DMS153 (cell line): Measurements from ENCODE around the gene AMDHD2.
"Not testable (repeated sequence)": the region's sequence is repeated elsewhere in the genome, so short reads cannot be mapped to it uniquely, and the experiment has no call there.

ENCODE experiments used
- DNase-seq: peaks from one replicate; lab custom pipeline; 2025; lab: John Stamatoyannopoulos, UW

Gene AMDHD2, protein sequence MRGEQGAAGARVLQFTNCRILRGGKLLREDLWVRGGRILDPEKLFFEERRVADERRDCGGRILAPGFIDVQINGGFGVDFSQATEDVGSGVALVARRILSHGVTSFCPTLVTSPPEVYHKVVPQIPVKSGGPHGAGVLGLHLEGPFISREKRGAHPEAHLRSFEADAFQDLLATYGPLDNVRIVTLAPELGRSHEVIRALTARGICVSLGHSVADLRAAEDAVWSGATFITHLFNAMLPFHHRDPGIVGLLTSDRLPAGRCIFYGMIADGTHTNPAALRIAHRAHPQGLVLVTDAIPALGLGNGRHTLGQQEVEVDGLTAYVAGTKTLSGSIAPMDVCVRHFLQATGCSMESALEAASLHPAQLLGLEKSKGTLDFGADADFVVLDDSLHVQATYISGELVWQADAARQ

GRCh38 chr16:2520097-2520783 is at the start of gene AMDHD2:
AMDHD2 (plus strand) TSS chr16:2520371; CDS start chr16:2520459, 88 bp downstream.
- peak; percentile 71 for DNase-seq

GRCh38 chr16:2470603-2471015 is 49.6 kb upstream of the AMDHD2 start:
- DNase-seq = peak; percentile 12

- peak; percentile 21 for DNase-seq
Measured at GRCh38 chr16:2471016-2471652, 49.0 kb upstream of the AMDHD2 start, which contains the start of gene NTN3. NTN3 (plus strand) TSS chr16:2471297; CDS start chr16:2471702, 405 bp downstream.

- DNase-seq = no peak
Measured at GRCh38 chr16:2471653-2472487, 48.3 kb upstream of the AMDHD2 start.

DNA sequence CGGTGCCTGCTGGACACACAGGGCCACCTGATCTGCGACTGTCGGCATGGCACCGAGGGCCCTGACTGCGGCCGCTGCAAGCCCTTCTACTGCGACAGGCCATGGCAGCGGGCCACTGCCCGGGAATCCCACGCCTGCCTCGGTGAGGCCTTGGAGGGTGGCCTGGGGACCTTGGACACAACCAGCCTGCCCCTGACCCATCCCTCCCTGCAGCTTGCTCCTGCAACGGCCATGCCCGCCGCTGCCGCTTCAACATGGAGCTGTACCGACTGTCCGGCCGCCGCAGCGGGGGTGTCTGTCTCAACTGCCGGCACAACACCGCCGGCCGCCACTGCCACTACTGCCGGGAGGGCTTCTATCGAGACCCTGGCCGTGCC is 47.7 kb upstream of the AMDHD2 start:
- DNase-seq = no peak

GRCh38 chr16:2472885-2473445 is 47.2 kb upstream of the AMDHD2 start:
- DNase-seq = no peak

GRCh38 chr16:2473446-2473926 is 46.7 kb upstream of the AMDHD2 start:
- no peak for DNase-seq

DNA sequence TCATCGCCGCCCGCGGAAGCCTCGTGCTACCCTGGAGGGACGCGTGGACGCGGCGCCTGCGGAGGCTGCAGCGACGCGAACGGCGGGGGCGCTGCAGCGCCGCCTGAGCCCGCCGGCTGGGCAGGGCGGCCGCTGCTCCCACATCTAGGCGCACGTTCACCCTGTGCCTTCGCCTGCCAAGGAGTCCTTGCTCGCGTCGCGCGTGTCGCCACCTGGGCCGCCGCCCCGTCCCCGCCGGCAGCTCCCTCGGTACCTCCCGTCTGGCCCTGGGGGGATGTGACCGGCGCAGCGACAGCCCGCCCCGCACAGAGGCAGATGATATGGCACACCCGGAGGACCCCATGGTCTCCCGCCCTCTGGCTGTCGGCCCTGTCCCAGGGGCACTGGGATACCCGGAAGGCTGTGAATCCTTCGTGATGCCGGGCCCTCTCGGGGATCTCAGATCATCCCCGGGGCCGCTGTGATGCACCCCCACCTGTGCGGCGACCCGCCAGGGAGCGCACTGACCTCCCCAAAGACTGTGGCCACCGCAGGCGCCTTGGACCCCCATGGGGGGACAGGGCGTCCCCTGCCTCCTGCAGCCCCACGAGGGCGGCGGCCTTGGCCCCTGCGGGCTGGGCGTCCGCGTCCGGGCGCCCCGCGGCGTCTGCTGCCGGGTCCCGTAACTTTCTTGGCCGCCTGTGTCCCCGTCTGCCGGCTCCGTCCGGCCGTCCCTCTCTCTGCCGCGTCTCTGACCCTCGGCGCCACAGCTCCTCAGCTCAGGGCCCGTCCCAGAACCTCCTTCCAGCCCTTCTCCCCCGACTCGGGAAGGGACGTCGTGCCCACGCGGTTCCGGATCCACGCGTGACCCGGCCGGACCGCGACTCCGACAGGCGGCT is 45.9 kb upstream of the AMDHD2 start:
- peak; percentile 27 for DNase-seq

GRCh38 chr16:2474877-2475412 is 45.2 kb upstream of the AMDHD2 start, which contains the start of gene TBC1D24:
TBC1D24 (plus strand) TSS chr16:2475127; CDS start chr16:2496149, 21,022 bp downstream.
- DNase-seq = peak; percentile 47

GRCh38 chr16:2475413-2476344 is 44.5 kb upstream of the AMDHD2 start:
- no peak for DNase-seq

GRCh38 chr16:2476345-2476720 is 43.8 kb upstream of the AMDHD2 start:
- no peak for DNase-seq

DNA sequence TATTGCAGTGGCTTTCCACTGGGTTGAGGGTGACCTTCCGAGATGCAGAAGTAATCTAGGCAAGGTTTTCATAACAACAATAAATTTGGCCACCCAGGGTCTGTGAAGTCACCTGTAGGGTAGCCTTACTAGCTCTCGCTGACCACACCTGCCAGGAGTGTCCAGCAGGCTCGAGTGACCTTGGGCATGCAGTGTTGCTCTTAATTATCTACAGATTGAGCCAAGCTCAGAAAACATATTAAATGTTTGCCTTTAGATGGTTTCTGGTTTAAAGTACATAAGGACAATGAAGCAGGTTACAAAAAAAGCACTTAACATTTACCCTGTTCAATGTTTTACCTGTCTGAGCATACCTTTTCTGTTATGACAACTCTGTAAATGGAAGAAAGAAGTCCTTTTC is 43.4 kb upstream of the AMDHD2 start:
- DNase-seq = no peak

- no peak for DNase-seq
Measured at GRCh38 chr16:2477327-2477726, 42.8 kb upstream of the AMDHD2 start.

DNA sequence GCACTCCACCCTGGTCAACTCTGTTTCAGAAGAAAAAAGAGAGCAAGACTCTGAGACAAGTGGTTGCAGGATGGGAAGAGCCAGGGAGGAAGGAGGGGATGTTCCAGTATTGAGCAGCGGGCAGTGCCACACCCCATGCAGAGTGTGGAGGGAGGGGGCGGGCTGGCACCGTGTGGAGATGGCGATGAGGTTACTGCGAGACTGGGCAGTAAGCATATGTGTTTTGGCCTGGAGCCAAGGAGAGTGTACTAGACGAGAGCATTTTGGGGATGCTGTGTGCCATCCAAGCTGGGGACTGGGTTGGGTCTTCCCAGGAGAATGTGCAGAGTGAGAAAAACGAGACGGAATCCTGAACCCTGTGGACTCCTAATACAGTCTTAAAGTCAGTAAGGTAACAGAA is 41.9 kb upstream of the AMDHD2 start:
- DNase-seq = no peak

- not testable (repeated sequence) for DNase-seq
Measured at GRCh38 chr16:2479996-2480395, 40.2 kb upstream of the AMDHD2 start.

DNA sequence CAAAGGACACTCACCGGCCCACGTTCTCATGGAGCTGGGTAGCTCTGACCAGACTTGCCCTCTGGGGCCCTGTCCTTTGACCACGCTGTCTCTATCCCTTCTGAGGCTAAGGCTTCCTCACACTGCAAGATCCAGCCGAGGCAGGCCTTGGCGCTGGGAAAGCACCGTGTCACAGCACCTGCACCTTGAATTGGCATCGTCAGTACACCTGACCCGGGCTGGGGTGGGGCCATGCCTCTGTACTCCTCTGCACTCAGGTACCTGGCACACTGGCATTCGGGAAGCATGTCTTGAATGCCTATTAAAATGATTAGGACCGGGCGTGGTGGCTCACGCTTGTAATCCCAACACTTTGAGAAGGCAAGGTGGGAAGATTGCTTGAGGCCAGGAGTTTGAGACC is 39.2 kb upstream of the AMDHD2 start:
- no peak for DNase-seq

GRCh38 chr16:2481676-2482075 is 38.5 kb upstream of the AMDHD2 start:
- no peak for DNase-seq

DNA sequence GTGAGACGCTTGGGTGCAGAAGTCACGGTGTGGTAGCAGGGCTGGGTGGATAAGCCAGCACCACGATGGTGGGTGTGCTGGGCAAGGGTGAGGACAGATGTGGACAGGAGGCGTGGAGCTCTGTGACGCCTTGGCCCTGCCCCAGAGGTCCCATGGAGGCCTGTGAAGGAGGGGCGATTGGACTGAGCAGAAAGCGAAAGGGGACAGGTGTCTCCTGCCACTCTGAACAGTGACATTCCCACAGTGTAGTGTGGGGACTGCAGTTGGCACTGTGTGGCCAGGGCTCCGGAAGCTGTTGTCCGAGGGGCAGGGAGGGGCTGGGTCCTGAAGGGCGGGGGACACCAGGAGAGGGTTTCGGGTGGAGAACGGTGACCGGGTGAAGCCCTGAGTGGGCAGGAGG is 37.9 kb upstream of the AMDHD2 start:
- DNase-seq = no peak
